Smooth muscle cell (in vitro differentiated cells): ENCODE data around the gene DMBT1. TPM values are rescaled to one million over a fixed set of nuclear protein-coding genes. Genes with fewer than 3 reads are reported as not detected.

Source experiments
- DNase-seq: peaks from one replicate; lab custom pipeline; 2025; ENCODE audit not compliant: unreplicated experiment; lab: John Stamatoyannopoulos, UW
- H2AFZ ChIP-seq: fragments of 200-600 bp; sonication (generic); 2 replicates; pipeline ENCODE4 v1.6.0; 2016; ENCODE audit warnings: antibody characterized with exemption, low read depth, mild to moderate bottlenecking
- H3F3A ChIP-seq: fragments of 200-600 bp; sonication (generic); 2 replicates; pipeline ENCODE4 v1.6.0; 2017; ENCODE audit warnings: antibody characterized with exemption, low read depth
- H3K27ac ChIP-seq: fragments of 200-600 bp; sonication (generic); 2 replicates; pipeline ENCODE4 v1.5.1; 2016; ENCODE audit warnings: low read depth, mild to moderate bottlenecking
- H3K27me3 ChIP-seq: fragments of 200-600 bp; sonication (generic); 2 replicates; pipeline ENCODE4 v1.6.1; 2016; ENCODE audit warnings: low read depth, mild to moderate bottlenecking
- H3K36me3 ChIP-seq: fragments of 200-600 bp; sonication (generic); 2 replicates; pipeline ENCODE4 v1.5.1; 2016; ENCODE audit warnings: low read depth
- H3K4me1 ChIP-seq: fragments of 200-600 bp; sonication (generic); 2 replicates; pipeline ENCODE4 v1.5.1; 2016; ENCODE audit warnings: low read depth
- H3K4me2 ChIP-seq: fragments of 200-600 bp; sonication (generic); 2 replicates; pipeline ENCODE4 v1.6.0; 2016; ENCODE audit warnings: mild to moderate bottlenecking
- H3K4me3 ChIP-seq: fragments of 200-600 bp; sonication (generic); 2 replicates; pipeline ENCODE4 v1.5.1; 2016; ENCODE audit warnings: mild to moderate bottlenecking
- H3K79me2 ChIP-seq: fragments of 200-600 bp; sonication (generic); 2 replicates; pipeline ENCODE4 v1.6.0; 2016; ENCODE audit warnings: low read depth, mild to moderate bottlenecking
- H3K9ac ChIP-seq: fragments of 200-600 bp; sonication (generic); 2 replicates; pipeline ENCODE4 v1.6.0; 2016; ENCODE audit warnings: low read depth
- H3K9me3 ChIP-seq: fragments of 200-600 bp; sonication (generic); replicated peaks from 2 replicates; pipeline ENCODE4 v1.5.1; 2016; ENCODE audit warnings: low read depth
- H4K20me1 ChIP-seq: fragments of 200-600 bp; sonication (generic); 2 replicates; pipeline ENCODE4 v1.6.0; 2016; ENCODE audit warnings: low read depth
- CTCF ChIP-seq: fragments of 200-600 bp; sonication (generic); IDR thresholded peaks from 2 replicates; pipeline ENCODE4 v1.5.1; 2017; ENCODE audit warnings: borderline replicate concordance, mild to moderate bottlenecking, antibody characterized with exemption; ENCODE audit not compliant: insufficient read depth, poor library complexity, severe bottlenecking
- WGBS: methylation state at CpG from one replicate; pipeline ENCODE4 v1.1.7; 2016; ENCODE audit warnings: low lambda C conversion rate; 5-methylcytosine and 5-hydroxymethylcytosine counted together
- polyA plus RNA-seq: library from polyadenylated mRNA; unstranded; fragments of >200 nt; fragmentation: Nextera tagmentation; extraction: Ambion mirVana; gene quantifications from 2 replicates; pipeline ENCODE4 v1.2.1, GENCODE V29; 2016
- total RNA-seq: library from RNA; depleted of rRNA; stranded (reverse); fragments of >200 nt; gene quantifications from 2 replicates; pipeline ENCODE4 v1.2.3, GENCODE V29; 2014

The DMBT1 gene
- total and polyA plus RNA-seq, 2 experiments from 2014 or later: not detected

GRCh38 chr10:122624546-122624945, 64.0 kb downstream of the DMBT1 start:
- Histone ChIP-seq H3K27me3 (no peaks in the 10 kb centered on the region), H3K9ac (no peak overlapping the region), H3K36me3 (no peaks in the 10 kb centered on the region), H3K4me3 (no peak overlapping the region), H3K79me2 (no peaks in the 10 kb centered on the region), H3K9me3 (no peaks in the 10 kb centered on the region), H3F3A (no peaks in the 10 kb centered on the region), H2AFZ (no peak overlapping the region), H4K20me1 (no peaks in the 10 kb centered on the region), H3K4me2 (no peak overlapping the region), H3K27ac (no peak overlapping the region), H3K4me1 (no peaks in the 10 kb centered on the region)
- WGBS: 82% methylated on average over 5 of the region's 5 CpGs
- TF ChIP-seq CTCF: no peak
- DNase-seq: no peak

GRCh38 chr10:122630526-122630925, 70.0 kb downstream of the DMBT1 start:
- Histone ChIP-seq H3K4me2 (no peak overlapping the region), H3K9me3 (no peaks in the 10 kb centered on the region), H3K79me2 (no peaks in the 10 kb centered on the region), H3K9ac (no peak overlapping the region), H4K20me1 (no peaks in the 10 kb centered on the region), H3K4me3 (no peak overlapping the region), H3K27ac (no peak overlapping the region), H3K4me1 (no peaks in the 10 kb centered on the region), H3K27me3 (no peaks in the 10 kb centered on the region), H3F3A (no peaks in the 10 kb centered on the region), H3K36me3 (no peaks in the 10 kb centered on the region), H2AFZ (no peak overlapping the region)
- DNase-seq: no peak
- no peak for TF ChIP-seq CTCF
- WGBS: 87% methylated on average over 6 of the region's 6 CpGs

- no peak overlapping the region for H2AFZ ChIP-seq
- H3K9me3 ChIP-seq: no peaks in the 10 kb centered on the region
- H3K9ac ChIP-seq: no peak overlapping the region
- no peaks in the 10 kb centered on the region for H3F3A ChIP-seq
- H3K27me3 ChIP-seq: no peaks in the 10 kb centered on the region
- no peaks in the 10 kb centered on the region for H4K20me1 ChIP-seq
- no peak overlapping the region for H3K4me3 ChIP-seq
- no peak overlapping the region for H3K27ac ChIP-seq
- H3K4me1 ChIP-seq: no peaks in the 10 kb centered on the region
- H3K36me3 ChIP-seq: no peaks in the 10 kb centered on the region
- DNase-seq: no peak
- H3K4me2 ChIP-seq: no peak overlapping the region
- TF ChIP-seq CTCF: no peak
- 100% methylated on average over 3 of the region's 5 CpGs for WGBS
- H3K79me2 ChIP-seq: no peaks in the 10 kb centered on the region
Measured at GRCh38 chr10:122632031-122632430, 71.5 kb downstream of the DMBT1 start.

GRCh38 chr10:122632576-122632975, 72.0 kb downstream of the DMBT1 start:
- DNase-seq: no peak
- H3K27me3 ChIP-seq: no peaks in the 10 kb centered on the region
- no peaks in the 10 kb centered on the region for H3K36me3 ChIP-seq
- H3K27ac ChIP-seq: no peak overlapping the region
- H2AFZ ChIP-seq: no peak overlapping the region
- WGBS: 64% methylated on average over 3 of the region's 3 CpGs
- TF ChIP-seq CTCF: no peak
- no peaks in the 10 kb centered on the region for H3K79me2 ChIP-seq
- H4K20me1 ChIP-seq: no peaks in the 10 kb centered on the region
- H3K4me3 ChIP-seq: no peak overlapping the region
- no peaks in the 10 kb centered on the region for H3K4me1 ChIP-seq
- H3F3A ChIP-seq: no peaks in the 10 kb centered on the region
- no peak overlapping the region for H3K9ac ChIP-seq
- H3K4me2 ChIP-seq: no peak overlapping the region
- no peaks in the 10 kb centered on the region for H3K9me3 ChIP-seq
